Stimulated activated CD8-positive, alpha-beta memory T cell treated with anti-CD3 and anti-CD28 coated beads, Interleukin-4, amount 100 ng/mL, for 48 hours (primary cell): ENCODE results near the gene TLX3.
A peak's percentile ranks its signal among the peaks of the same experiment; 100 is the strongest.

Source experiments
- DNase-seq: peaks from one replicate; pipeline ENCODE4 v3.0.0-alpha.2; 2020

TLX3 gene

DNA sequence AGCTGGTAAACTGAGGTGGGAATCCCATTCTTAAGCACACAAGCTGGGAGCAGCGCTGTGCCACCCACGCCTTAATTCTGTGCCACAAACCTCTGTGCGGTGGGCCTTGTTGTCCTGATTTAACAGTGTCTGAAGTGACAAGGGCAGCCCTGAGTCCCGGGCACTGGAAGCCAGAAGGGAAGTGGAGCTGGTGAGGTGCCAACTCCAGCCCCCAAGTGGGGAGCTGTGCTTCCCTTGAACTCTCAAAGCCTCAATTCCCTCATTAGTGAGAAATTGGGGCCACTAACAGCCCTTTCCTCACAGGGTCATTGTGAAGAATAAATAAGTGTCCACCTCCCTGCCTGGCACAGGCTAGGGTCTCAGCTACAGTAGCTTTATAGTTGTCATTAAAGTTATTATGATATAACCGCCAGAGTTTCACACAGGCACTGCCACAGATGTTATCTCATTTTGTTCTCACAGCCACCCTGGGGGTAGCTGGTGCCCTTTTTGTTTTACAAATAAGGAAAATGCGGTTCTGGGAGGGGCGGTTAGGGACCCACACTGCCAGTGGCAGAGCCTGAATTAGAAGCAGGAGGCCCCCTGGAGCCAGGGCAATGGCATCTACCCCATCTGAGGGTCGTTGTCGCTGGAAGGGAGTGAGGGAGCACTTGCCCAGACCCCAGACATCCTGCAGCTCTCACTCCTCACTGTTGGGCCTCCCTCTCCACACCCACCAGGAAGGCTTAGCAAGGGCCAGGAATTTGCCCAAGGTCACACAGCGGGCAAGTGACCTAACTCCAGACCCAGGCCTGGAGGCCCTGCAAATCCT lies 2.1 kb upstream of the TLX3 start:
- no peak for DNase-seq

DNA sequence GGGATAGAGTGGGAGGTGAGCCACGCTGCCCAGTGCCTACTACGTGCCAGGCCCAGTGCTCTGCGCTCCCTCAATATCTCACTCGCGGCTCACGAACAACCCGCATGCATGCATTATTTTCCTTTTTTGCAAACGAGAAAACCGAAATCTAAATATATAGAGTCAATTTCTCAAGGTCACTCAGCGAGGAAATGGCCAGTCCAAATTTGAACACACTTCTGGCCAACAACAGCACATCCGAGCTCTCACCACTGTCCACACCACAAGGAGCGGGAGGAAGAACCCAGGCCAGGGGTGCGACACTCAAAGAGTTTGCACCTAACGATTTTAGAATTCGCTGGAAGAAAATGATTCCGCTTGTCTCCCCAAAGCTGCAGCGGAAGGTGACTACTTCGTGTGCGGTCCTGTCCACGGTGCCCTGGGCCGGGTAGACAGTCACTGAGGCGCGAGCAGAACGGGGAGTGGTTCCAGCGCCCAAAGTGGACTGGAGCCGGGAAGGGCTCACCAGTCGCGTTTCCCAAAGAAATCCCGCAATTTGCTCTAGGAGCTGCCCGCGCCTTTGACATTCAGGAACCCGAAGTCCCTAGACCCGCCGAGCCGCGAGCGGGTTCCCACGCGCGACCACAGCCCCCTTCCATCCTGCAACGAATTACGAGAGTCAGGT lies 1.1 kb upstream of the TLX3 start:
- DNase-seq, result no peak

DNA sequence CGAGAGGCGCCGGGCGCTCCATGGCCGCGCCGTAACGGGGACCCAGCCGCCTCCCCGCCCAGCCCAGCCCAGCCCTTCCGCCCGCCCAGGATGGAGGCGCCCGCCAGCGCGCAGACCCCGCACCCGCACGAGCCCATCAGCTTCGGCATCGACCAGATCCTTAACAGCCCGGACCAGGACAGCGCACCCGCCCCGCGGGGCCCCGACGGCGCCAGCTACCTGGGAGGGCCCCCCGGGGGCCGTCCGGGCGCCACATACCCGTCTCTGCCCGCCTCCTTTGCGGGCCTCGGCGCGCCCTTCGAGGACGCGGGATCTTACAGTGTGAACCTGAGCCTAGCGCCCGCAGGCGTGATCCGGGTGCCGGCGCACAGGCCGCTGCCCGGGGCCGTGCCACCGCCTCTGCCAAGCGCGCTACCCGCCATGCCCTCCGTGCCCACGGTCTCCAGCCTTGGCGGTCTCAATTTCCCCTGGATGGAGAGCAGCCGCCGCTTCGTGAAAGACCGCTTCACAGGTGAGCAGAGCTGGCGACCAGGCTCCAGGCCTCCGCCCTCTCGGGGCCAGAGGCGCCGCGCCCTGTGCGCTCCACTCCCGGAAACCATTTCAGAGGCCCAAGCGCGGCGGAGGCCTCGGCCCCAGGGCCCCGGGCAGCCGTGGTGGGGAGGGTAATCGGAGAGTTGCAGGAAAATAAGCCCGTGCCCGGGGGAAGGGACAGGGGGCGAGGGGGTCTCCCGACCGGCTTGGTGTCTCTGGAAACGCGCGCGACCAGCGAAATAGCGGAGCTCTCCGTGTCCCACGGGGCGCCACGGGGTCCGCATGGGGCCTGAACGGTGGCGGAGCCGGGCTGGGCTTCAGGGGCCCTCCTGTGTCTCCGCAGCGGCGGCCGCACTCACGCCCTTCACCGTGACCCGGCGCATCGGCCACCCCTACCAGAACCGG lies 496 bp downstream of the TLX3 start:
- DNase-seq, result peak; percentile 26

DNA sequence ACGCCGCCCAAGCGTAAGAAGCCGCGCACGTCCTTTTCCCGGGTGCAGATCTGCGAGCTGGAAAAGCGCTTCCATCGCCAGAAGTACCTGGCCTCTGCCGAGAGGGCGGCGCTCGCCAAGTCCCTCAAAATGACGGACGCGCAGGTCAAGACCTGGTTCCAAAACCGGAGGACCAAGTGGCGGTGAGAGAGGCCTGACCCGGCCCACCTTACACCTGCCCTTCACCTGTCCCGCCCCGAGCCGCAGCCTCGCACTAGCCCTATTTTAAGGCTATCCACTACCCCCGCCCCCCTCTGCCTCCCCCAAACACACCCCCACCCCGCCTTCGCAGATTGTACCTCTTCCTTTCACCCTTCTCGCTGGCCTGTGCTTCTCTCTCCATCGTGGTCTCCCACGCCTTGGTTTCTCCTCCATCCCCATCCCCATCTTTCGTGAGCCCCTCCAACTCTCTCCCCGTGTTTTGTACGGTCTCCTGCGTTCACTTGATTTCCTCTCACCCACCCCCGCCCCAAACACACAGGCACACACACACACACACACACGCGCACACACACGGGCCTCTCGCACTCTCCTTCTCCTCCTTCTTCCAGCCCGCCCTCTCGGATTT lies 1.3 kb downstream of the TLX3 start:
- peak; percentile 50 for DNase-seq

DNA sequence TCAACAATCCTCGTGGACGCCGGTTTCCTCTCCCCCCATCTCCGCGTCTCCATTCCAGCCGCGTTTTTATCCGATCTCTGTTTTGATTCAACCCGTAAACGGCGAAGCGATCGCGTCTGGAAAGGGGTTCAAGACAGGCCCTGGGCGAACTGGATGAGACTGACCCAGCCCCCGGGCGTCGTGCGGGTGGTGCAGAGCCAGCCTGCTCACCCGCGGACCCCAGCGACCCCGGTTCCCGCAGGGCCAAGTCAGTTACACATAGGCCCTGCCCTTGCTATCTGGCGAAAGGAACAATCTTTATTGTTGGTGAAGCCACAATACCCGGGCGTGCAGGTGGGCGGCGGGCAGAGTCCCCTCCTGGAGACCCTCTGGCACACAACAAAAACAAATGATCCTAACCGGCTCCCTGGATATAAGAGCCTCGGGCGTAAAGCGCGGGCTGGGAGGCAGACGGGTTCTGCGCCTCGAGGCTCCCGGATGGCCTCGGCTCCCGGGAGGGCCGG lies 1.8 kb downstream of the TLX3 start:
- DNase-seq, result no peak

DNA sequence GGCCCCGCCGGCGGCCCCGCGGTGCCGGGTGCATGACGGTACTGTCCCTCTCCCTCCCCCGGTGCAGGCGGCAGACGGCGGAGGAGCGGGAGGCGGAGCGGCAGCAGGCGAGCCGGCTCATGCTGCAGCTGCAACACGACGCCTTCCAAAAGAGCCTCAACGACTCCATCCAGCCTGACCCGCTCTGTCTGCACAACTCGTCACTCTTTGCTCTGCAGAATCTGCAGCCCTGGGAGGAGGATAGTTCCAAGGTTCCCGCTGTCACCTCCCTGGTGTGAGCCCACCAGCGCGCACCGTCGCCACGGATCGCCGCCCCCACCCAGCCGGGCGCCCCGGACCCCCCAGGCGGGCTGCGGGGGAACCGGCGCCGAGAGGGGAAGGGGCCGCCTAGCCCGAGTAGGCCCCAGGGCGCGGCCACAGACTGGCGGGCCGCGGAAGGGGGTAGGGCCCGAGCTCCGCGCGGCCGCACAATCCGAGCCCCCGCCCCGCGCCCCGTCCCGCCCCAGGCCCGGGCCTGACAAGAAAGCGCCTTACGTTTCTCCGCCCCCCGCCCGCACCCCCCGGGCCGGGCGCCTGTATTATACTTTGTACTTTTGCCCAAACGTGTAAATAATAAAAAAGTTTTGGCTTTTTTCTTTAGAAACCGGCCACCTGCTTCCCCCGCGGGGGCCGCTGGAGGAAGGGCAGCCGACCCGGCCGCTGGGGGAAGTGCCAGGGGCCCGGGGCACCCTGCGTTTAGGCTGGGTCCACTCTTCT lies 2.5 kb downstream of the TLX3 start:
- DNase-seq, result peak; percentile 33

DNA sequence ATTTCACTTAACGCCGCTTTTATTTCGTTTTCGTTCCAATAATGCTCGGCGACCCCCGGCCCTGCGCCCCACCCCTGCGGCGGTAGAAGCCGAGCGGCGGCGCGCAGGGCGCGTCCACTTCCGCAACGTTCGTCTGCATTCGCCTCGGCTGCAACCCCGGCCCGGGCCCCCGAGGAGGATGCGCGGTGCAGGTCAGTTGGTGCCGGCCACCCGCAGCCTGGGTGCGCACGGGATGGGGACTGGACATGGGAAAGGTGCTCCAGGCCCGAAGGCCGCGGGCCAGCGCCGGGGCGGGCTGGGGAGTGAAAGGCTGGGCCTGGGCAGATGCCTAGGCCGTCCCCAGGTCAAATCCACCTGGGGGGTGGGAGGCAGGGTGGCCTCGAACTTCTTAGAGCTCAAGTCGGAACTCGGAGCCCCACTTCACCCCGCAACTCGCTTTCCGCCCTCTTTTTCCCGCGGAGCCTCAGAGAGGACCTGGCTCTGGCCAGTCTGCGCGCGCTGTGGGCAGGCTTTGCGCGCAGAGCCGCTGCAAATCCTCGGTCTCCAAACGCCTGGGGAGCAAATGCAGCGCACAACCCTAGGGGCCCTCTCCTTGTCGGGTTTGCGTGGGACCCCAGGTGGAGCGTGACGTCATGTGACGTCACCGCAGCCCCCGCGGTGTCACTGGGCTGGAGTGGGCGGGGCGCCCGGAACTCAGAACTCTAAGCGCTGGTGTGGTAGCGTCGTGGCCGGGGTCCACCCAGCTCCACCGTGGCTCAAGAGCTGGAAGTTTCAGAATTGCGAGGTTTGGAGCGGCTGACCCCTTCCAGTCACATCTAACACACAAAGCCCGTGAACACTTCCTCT lies 3.3 kb downstream of the TLX3 start:
- DNase-seq, result peak; percentile 25

DNA sequence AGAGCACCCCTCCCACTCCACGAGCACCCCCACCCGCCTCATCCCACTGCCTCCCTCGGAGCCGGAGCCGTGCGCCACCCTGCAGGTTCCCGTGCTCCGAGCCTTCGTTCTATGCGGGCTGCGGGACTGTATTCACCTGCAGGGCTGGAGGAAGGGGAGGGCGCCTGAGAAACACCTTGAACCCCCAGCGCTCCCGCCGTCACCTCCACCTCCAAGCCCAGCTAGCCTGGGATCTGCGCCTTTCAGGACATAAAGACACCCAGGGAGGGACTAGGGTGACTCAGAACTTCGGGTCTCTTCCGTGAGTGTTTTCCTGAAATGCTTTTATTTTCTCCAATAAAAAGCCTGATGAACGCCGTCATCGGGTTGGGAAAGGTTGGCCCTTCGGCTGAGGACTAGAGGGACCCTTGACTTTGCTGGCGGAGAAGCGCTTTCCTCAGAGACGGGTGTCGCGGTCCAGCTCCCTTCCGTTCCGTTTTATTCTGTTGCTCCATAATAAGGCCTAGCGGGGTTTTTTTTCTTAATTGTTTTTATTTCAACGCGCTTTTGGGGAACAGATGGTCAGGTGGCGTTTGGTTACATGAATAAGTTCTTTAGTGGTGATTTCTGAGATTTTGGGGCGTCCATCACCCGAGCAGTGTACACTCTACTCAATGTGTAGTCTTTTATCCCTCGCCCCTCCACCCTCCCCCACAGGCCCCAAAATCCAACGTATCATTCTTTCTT lies 4.6 kb downstream of the TLX3 start:
- DNase-seq, result no peak

DNA sequence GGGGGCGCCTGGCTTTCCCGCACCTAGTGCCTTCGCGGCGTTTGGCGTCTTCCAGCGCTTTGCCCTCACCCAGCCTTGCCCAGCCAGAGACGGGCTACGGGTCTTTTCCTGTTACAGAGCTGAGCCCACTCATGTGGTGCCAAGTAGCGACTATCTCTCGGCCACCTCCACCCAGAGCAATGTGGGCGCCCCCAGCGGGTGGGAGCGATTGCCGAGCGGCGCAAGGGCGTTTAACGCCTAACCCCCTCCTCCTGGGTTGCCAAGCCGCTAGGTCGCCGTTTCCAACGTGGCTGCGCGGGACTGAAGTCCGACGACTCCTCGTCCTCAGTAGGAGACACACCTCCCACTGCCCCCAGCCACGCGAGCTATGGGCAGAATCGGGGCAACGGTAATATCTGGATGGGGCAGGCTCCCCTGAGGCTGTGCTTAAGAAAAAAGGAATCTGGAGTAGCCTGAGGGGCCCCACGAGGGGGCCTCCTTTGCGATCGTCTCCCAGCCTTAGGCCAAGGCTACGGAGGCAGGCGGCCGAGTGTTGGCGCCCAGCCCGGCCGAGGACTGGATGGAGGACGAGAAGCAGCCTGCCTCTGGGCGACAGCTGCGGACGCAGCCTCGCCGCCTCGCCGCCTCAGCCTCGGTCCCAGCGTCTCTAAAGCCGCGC lies 5.8 kb downstream of the TLX3 start:
- no peak for DNase-seq

DNA sequence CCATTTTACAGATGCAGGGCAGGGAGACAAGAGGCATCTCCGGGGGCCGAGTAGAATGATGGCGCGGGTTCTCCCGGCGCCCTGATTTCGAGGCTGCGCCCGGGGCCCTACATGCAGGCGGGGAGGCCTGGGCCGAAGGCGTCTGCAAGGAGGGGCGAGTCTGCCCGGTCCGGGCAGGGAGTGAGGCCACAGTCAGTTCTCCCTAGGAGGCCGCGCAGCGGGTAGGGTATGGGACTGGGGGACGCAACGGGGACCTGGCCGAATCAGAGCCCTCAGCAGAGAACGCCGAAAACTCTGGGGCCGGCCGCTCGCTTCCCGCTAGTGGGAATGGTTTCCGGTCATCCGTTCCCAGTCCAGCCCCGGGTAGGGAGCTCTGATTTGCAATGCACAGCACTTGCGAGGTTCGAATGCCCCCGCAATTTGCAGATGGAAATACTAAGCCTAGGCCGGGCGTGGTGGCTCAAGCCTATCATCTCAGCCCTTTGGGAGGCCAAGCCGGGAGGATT lies 6.4 kb downstream of the TLX3 start:
- no peak for DNase-seq

DNA sequence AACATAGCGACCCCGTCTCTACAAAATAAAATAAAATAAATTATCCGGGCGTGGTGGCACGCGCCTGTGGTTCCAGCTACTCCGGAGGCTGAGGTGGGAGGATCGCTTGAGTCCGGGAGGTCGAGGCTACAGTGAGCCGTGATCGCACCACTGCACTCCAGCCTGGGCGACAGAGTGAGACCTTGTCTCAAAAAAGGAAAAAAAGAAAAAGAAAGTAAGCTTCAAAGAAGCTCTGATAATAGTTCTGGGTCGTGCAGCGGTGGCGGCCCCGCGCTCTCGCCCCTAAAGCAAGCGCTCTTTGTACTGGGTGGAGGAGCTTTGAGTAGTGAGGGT lies 6.8 kb downstream of the TLX3 start:
- no peak for DNase-seq

DNA sequence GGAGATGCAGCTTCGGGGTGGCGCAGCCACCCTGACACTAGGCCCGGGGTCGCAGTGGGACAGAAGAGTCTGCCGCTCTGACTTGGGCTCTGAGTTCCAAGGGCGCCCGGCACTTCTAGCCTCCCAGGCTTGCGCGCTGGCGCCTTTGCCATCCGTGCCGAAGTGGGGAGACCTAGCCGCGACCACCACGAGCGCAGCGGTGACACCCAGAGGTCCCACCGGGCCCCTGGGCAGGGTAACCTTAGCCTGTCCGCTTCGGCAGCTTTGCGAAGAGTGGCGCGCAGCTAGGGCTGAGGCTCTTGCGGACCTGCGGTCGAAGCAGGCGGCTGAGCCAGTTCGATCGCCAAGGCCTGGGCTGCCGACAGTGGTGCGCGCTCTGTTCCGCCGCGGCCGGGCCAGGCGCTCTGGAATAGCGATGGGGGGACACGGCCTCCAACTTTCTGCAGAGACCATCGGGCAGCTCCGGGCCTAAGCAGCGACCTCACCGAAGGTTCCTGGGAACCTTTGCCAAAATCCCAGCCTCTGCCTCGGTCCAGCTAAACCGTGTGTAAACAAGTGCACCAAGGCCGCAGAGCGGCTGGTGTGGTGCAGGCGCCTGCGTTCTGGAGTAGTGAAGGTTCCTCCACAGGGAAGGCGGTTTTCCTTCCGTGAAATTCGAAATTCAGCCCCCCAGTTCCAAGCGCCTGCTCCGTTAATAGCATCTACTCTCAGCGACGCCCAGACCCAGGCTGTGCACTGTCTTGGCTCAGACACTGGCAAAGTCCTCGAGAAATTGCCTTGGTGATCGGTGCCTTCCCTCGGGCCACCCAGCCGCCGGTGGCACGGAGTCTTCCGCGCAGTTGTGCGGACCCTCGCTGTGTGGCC lies 7.4 kb downstream of the TLX3 start:
- no peak for DNase-seq

DNA sequence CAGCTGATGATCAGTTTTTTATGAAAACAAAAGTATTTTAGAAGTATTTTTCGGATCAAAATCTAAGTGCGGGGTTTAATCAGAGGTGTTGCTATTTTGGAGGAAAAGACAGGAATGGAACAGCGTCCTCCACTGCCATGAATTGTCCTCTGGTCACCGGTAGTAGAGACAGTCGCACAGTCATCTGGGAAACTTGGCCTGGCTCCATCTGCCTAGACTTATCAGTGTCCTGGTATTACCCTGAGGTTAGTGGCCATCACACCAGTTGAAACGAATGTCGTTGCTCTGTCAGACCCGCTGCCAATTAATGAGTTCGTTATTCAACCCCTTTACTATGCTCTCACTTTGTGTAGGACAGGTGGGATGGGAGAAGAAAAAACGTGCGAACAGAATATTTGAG lies 8.2 kb downstream of the TLX3 start:
- no peak for DNase-seq

DNA sequence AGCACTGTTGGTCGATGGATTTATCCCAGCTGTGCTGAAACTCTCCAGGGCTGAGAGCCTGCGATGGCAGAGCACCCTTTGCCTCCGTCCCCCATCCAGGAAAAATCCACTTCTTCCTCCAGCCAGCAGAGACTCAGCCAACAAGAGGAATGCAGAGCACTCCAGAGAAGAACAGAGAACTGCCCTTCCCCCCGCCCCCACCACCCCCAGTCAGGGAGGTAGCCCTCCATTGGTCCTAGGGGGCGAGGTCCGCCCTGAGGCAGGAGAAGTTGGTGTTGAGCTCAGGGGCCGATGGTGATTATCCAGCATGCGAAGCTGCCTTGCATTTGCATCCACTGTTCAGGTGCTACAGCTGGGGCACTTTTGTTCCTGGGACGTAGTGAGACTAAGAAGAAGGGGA lies 9.0 kb downstream of the TLX3 start:
- no peak for DNase-seq

DNA sequence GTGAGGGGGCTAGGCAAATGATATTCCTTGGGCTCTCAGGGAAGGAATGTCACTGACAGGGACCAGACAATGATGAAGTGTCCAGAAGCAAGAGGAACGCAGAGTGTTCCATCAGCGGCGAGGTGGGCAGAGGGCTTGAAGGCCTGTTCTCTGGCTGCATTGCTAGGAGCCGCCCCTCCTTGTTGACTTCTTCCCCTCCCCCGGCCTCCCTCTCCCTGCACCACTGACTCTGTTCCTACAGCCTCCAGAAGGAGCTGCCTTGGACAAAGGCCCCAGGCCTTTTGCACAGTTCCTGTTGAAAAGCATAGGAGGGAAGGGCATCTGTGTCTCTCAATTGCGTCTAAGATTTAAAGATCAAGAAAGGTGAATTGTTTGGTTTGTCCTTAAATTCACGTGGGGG lies 12.4 kb downstream of the TLX3 start:
- DNase-seq, result no peak

DNA sequence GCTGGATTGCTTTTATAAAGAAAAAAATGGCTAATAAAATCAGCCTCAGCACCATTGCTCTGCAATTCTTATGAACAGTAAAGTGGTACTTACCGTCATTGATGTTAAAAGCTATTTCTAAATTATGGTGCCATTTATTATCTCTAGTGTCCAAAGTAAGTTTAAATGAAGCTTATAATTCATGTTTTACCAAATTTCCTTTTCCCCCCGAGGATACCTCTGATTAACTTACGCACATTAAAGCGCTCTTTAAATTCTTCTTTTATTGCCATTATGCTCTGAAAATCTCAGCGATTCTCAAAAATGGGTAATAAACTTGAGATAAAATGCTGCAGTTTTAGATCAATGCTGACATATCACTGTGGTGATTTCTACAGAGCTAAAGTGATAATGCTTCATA lies 13.5 kb downstream of the TLX3 start:
- no peak for DNase-seq

DNA sequence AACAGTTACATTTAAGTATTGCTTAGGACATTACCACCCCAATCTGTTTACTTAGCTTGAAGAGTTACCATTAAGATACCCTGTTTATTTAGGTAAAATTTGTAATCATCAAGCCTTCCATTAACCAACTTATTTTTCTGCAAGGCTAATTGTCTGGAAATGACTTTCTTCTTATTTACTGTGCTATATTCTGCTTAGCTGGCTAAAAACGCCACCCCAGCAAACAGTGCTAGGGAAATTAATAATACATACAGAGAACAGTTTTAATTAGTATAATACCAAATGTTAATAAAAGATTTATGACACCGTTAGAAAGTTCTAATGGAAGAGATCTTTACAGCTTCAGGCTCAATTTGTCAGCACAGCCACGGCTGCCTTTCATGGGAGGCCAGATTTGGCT lies 14.0 kb downstream of the TLX3 start:
- no peak for DNase-seq

DNA sequence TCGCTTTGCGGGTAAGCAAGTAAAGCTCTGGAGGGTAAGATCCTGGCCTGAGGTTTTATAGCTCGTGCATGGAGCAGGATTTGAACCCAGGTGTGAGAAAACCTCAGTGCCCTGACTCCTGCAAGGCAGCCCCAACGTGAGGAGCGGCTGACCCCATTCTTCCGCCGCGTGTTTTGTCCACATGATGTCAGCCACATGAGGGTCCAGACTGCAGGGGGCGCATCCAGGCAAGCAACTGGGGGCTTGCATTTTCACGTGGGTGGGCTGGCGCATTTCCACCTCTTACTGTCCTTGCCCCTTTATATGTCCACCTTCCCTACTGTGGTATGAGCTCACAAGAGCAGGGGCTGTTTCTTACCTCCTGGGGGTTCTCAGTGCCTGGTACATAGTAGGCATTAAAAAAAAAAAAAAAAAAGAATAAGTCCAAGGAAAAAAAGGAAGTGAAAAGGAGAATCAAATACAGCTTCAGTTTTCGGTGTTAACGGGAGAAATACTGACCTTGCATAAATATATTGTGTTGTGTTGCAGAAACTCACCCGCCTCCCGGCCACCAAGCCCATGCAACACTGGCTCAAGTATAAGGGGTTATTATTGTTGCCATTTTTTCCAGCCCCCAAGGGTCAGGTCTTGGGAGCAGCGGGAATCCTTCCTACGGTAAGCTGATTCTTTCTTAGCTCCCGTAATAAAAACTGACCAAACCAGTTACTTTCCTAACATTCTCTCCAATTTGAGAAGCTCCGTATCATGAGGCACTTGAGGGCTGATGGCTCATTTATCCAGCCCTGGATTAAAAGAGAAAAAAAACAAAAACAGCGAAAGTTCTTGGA lies 15.0 kb downstream of the TLX3 start:
- DNase-seq, result no peak
